ENCODE results near the gene CADM2.

The CADM2 gene

GRCh38 chr3:85864896-85865295 is 906.1 kb downstream of the CADM2 start:
- Mint-ChIP-seq H3K9me3 (peaks cover 29% of the 10 kb centered on the region), H3K4me1 (no peaks in the 10 kb centered on the region), H3K4me3 (no peak overlapping the region), H3K27ac (no peak overlapping the region), H3K36me3 (no peaks in the 10 kb centered on the region)
- DNase-seq (ENCODE audit: low spot score in 2 of 2) (no peak), ATAC-seq (no peak)

DNA sequence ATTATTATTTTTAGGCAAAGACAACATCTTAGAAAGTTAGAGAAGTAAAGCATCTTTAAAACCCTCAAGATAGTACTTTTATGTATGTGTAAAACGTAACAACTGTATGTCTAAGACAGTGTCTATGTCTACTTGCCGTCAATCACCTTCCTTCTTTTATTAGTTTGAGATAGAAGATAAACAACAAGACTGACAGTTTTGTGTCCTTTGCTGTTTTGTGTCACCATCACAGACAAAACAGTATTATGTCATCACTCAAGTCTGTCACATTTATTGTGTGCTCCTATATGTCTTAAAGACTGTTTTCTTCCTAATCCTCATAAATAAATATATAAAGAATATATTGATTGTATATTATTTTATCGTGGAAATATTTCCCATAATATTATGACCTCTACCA is 908.3 kb downstream of the CADM2 start:
- ATAC-seq (no peak), DNase-seq (ENCODE audit: low spot score in 2 of 2) (no peak)
- Mint-ChIP-seq H3K36me3 (no peaks in the 10 kb centered on the region), H3K9me3 (peaks cover 25% of the 10 kb centered on the region), H3K4me3 (no peak overlapping the region), H3K27ac (no peak overlapping the region), H3K4me1 (no peaks in the 10 kb centered on the region)

- Mint-ChIP-seq H3K9me3 (peaks cover 8% of the 10 kb centered on the region), H3K4me3 (no peak overlapping the region), H3K27ac (no peak overlapping the region), H3K36me3 (no peaks in the 10 kb centered on the region), H3K4me1 (no peaks in the 10 kb centered on the region)
- ATAC-seq (no peak), DNase-seq (ENCODE audit: low spot score in 2 of 2) (no peak)
Observed at GRCh38 chr3:85875589-85875988, 916.8 kb downstream of the CADM2 start.

- no peak for ATAC-seq
- H3K9me3 Mint-ChIP-seq, result peaks cover 14% of the 10 kb centered on the region
- H3K4me1 Mint-ChIP-seq, result no peaks in the 10 kb centered on the region
- no peak overlapping the region for H3K27ac Mint-ChIP-seq
- H3K4me3 Mint-ChIP-seq, result no peak overlapping the region
- no peak for DNase-seq (ENCODE audit: low spot score in 2 of 2)
- H3K36me3 Mint-ChIP-seq, result no peaks in the 10 kb centered on the region
Observed at GRCh38 chr3:85877631-85878030, 918.8 kb downstream of the CADM2 start.

DNA sequence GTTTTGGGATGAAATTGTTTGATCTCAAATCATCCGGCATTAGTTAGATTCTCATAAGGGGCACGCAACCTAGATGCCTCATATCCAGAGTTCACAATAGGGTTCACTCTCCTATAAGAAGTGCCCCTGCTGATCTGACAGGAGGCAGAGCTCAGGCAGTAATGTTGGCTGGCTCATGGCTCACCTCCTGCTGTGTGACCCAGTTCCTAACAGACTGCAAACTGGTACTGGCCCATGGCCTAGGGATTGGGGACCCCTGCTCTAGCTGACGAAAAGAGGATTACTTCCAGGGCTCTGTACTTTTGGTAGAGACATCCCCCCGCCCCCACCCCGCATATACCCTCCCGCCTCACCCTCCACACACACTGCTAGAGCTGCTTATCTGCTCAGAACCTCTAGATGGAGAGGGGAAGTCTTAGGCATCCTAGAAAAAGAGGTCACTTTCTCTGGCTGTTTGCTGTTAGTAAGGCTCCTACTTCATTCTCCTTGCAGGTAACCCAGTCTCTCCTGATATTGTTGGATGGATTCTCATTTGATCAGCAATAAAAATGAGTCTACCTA is 923.1 kb downstream of the CADM2 start:
- H3K27ac Mint-ChIP-seq, result no peak overlapping the region
- H3K4me1 Mint-ChIP-seq, result no peaks in the 10 kb centered on the region
- no peak for DNase-seq (ENCODE audit: low spot score in 2 of 2)
- peaks cover 13% of the 10 kb centered on the region for H3K9me3 Mint-ChIP-seq
- H3K36me3 Mint-ChIP-seq, result no peaks in the 10 kb centered on the region
- ATAC-seq, result no peak
- H3K4me3 Mint-ChIP-seq, result no peak overlapping the region

DNA sequence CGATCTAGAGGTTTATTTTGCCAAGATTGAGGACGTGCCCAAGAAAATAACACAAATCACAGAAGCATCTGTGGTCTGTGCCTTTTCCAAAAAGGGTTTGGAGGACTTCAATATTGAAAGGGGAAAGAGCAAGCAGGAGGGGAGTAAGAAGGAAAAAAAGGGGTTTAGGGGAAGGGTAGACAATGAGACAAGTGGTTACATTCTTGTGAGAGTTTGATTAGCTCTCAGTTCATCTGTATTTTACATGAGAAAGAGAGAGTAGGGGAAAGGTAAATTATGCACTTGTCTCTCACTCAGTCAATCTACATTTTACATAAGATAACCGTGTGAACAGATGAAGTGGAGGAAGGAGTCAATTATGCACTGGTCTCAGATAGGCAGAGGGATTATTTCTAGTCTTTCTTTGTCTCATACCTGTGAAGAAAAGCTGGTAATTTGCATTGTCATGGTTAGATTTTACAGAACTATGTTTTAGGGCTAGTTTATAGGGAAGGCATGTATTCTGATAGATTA is 931.3 kb downstream of the CADM2 start:
- H3K36me3 Mint-ChIP-seq, result no peaks in the 10 kb centered on the region
- no peak overlapping the region for H3K4me3 Mint-ChIP-seq
- H3K27ac Mint-ChIP-seq, result no peak overlapping the region
- DNase-seq (ENCODE audit: low spot score in 2 of 2) (no peak), ATAC-seq (no peak)
- H3K4me1 Mint-ChIP-seq, result no peaks in the 10 kb centered on the region
- H3K9me3 Mint-ChIP-seq, result peaks cover 22% of the 10 kb centered on the region

DNA sequence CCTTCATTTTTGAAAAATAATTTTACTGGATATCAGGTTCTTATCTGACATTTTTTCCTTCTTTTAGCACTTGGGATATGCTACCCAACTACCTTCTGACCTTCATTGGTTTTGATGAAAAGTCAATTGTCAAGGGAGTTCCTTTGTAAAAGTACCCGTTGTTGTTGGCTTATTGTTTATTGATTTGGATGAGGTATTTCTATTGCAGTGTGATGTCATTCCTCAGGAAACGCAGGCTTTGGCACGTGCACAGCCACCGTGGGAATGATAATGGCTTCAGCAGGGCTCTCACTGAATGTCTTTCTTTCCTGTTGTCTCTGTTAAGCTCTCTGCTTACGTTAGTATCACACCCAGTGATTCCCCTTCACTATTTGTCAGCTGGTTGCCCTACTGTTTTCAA is 944.6 kb downstream of the CADM2 start:
- Mint-ChIP-seq H3K27ac (no peak overlapping the region), H3K4me1 (no peaks in the 10 kb centered on the region), H3K36me3 (no peaks in the 10 kb centered on the region), H3K4me3 (no peak overlapping the region), H3K9me3 (peaks cover 16% of the 10 kb centered on the region)
- DNase-seq (ENCODE audit: low spot score in 2 of 2) (no peak), ATAC-seq (no peak)

DNA sequence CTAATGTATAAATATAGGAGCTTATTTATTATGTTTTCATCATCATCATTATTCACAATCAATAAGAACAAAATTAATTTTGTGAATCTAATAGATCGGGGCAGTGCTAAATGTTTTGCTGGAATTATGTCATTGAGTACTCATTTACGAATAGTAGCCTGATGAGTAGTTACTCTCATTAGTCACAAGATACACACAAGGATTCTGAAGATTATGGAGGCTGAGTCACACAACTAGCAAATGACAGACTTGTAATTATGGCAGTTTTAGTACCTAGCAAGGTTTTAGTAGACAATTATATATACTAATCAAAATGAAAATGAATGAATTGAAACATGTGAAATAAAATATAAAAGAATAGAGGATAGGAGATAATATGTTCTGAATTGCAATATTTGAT is 954.2 kb downstream of the CADM2 start:
- Mint-ChIP-seq H3K9me3 (peaks cover 21% of the 10 kb centered on the region), H3K4me3 (no peak overlapping the region), H3K27ac (no peak overlapping the region), H3K4me1 (no peaks in the 10 kb centered on the region), H3K36me3 (no peaks in the 10 kb centered on the region)
- ATAC-seq, result no peak
- no peak for DNase-seq (ENCODE audit: low spot score in 2 of 2)

DNA sequence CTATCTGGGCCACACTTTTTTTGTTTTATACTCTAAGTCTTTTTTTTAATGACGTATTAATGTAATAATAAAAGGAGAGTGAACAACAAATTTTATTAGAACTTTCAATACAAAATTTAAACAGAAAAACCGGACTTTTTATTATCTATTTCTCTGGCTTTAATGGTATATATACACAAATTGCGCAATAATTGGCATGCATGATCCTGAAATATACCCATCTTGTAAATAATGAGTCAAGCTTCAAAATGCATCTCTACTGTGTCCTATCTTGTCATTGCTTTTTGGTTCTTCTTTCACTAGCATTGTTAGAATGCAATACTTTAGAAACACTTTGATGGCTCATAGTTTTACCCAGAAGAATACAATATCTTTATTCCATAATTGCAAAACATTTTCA is 963.6 kb downstream of the CADM2 start:
- no peak overlapping the region for H3K4me3 Mint-ChIP-seq
- no peaks in the 10 kb centered on the region for H3K36me3 Mint-ChIP-seq
- H3K4me1 Mint-ChIP-seq, result no peaks in the 10 kb centered on the region
- DNase-seq (ENCODE audit: low spot score in 2 of 2) (no peak), ATAC-seq (no peak)
- no peak overlapping the region for H3K27ac Mint-ChIP-seq
- peaks cover 27% of the 10 kb centered on the region for H3K9me3 Mint-ChIP-seq

GRCh38 chr3:85930718-85931117 is 971.9 kb downstream of the CADM2 start:
- Mint-ChIP-seq H3K9me3 (peaks cover 17% of the 10 kb centered on the region), H3K4me3 (no peak overlapping the region), H3K36me3 (no peaks in the 10 kb centered on the region), H3K27ac (no peak overlapping the region), H3K4me1 (no peaks in the 10 kb centered on the region)
- DNase-seq (ENCODE audit: low spot score in 2 of 2), result no peak
- no peak for ATAC-seq

- H3K4me3 Mint-ChIP-seq, result no peak overlapping the region
- H3K36me3 Mint-ChIP-seq, result no peaks in the 10 kb centered on the region
- H3K27ac Mint-ChIP-seq, result no peak overlapping the region
- H3K9me3 Mint-ChIP-seq, result peaks cover 17% of the 10 kb centered on the region
- ATAC-seq (no peak), DNase-seq (ENCODE audit: low spot score in 2 of 2) (no peak)
- no peaks in the 10 kb centered on the region for H3K4me1 Mint-ChIP-seq
Observed at GRCh38 chr3:85933326-85933725, 974.5 kb downstream of the CADM2 start.

DNA sequence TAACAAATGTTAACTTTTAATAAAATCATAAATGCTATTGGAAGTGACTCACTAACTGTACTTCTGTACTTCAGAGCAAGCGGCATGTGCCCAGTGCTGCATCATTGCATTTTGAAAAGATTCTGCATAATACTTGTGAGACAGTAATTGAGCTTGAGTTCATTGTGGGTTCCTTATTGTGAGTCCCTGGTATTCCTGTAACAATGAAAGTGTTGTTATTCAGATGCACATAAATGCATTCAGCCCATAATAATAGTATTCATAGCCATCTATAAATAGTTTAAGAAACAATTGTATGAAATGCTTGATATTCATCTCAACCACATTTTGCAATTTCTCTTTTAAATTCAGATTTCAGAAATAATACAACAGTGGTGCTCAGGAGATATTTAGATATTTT is 976.4 kb downstream of the CADM2 start:
- H3K4me3 Mint-ChIP-seq, result no peak overlapping the region

GRCh38 chr3:85939074-85939482 is 980.3 kb downstream of the CADM2 start:
- DNase-seq (ENCODE audit: low spot score in 2 of 2) (no peak), ATAC-seq (no peak)
- no peak overlapping the region for H3K4me3 Mint-ChIP-seq
- H3K36me3 Mint-ChIP-seq, result no peaks in the 10 kb centered on the region
- peaks cover 10% of the 10 kb centered on the region for H3K9me3 Mint-ChIP-seq
- no peaks in the 10 kb centered on the region for H3K4me1 Mint-ChIP-seq
- no peak overlapping the region for H3K27ac Mint-ChIP-seq

More for the DNA sequence above, 976.4 kb downstream of the CADM2 start:
- H3K4me1 Mint-ChIP-seq, result no peaks in the 10 kb centered on the region
- DNase-seq (ENCODE audit: low spot score in 2 of 2), result no peak
- no peak overlapping the region for H3K27ac Mint-ChIP-seq
- H3K36me3 Mint-ChIP-seq, result no peaks in the 10 kb centered on the region
- peaks cover 14% of the 10 kb centered on the region for H3K9me3 Mint-ChIP-seq
- ATAC-seq, result no peak

DNA sequence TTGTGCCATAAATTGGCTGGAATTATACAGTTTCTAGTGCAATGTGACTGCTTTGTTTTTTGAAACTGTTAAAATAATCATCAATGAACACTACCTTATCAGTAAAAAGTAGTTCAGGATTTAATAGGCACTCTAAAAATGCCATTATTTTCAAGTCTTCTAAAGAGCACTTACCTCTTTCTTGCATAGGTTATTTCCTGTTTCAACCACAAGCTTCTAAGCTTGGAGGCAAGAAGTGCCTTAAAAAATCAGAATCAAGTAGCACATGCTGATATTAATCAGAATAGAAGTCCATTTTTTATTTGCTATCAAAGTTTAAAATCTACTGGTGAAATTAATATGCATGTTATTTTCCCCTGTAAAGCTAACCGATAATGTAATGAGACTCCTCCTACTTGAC is 991.6 kb downstream of the CADM2 start:
- Mint-ChIP-seq H3K9me3 (peaks cover 20% of the 10 kb centered on the region), H3K4me1 (no peaks in the 10 kb centered on the region), H3K27ac (no peak overlapping the region), H3K4me3 (no peak overlapping the region), H3K36me3 (no peaks in the 10 kb centered on the region)
- DNase-seq (ENCODE audit: low spot score in 2 of 2), result no peak
- no peak for ATAC-seq

DNA sequence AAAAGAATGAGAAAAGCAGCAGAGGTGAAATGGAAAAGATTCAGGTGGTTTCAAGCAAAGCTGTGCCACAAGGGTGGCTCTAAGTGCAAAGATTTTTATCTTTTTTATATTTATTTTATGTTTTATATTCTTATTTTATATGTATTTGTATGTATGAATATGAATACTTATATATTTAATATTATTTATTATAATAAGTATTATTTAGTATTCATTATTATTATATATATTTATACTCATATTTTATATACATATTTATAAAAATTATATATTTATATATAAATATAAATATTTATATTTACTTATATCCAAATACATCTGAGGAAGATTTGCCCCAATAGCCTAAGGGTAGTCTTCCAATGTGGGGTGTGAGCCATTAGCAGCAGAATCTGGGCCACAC is 1002.0 kb downstream of the CADM2 start:
- H3K4me1 Mint-ChIP-seq, result no peaks in the 10 kb centered on the region
- DNase-seq (ENCODE audit: low spot score in 2 of 2), result no peak
- H3K9me3 Mint-ChIP-seq, result peaks cover 7% of the 10 kb centered on the region
- no peaks in the 10 kb centered on the region for H3K36me3 Mint-ChIP-seq
- no peak for ATAC-seq
- no peak overlapping the region for H3K27ac Mint-ChIP-seq
- no peak overlapping the region for H3K4me3 Mint-ChIP-seq

- DNase-seq (ENCODE audit: low spot score in 2 of 2) (no peak), ATAC-seq (no peak)
- H3K4me1 Mint-ChIP-seq, result no peaks in the 10 kb centered on the region
- no peak overlapping the region for H3K4me3 Mint-ChIP-seq
- peaks cover 7% of the 10 kb centered on the region for H3K9me3 Mint-ChIP-seq
- H3K36me3 Mint-ChIP-seq, result no peaks in the 10 kb centered on the region
- H3K27ac Mint-ChIP-seq, result no peak overlapping the region
Observed at GRCh38 chr3:85977615-85978338, 1019.0 kb downstream of the CADM2 start.

Data from stimulated activated effector memory CD8-positive, alpha-beta T cell treated with anti-CD3 and anti-CD28 coated beads, Interleukin-12 subunit alpha, Interleukin-12 subunit beta, amount 100 ng/mL, for 72 hours (primary cell).